GM21526 (cell line): ENCODE data around the gene BCL2L15.
A peak's percentile ranks its signal among the peaks of the same experiment; 100 is the strongest.
"Not testable (repeated sequence)": the region's sequence is repeated elsewhere in the genome, so short reads cannot be mapped to it uniquely, and the experiment has no call there.

Experiments
- ATAC-seq: cut with Tn5 transposase; IDR thresholded peaks from one replicate; pipeline ENCODE4 v1.9.1; 2021; ENCODE audit warnings: moderate library complexity; ENCODE audit not compliant: unreplicated experiment, low FRiP score

Gene BCL2L15

GRCh38 chr1:113874012-113874879, 13.1 kb downstream of the BCL2L15 start:
- ATAC-seq: no peak

DNA sequence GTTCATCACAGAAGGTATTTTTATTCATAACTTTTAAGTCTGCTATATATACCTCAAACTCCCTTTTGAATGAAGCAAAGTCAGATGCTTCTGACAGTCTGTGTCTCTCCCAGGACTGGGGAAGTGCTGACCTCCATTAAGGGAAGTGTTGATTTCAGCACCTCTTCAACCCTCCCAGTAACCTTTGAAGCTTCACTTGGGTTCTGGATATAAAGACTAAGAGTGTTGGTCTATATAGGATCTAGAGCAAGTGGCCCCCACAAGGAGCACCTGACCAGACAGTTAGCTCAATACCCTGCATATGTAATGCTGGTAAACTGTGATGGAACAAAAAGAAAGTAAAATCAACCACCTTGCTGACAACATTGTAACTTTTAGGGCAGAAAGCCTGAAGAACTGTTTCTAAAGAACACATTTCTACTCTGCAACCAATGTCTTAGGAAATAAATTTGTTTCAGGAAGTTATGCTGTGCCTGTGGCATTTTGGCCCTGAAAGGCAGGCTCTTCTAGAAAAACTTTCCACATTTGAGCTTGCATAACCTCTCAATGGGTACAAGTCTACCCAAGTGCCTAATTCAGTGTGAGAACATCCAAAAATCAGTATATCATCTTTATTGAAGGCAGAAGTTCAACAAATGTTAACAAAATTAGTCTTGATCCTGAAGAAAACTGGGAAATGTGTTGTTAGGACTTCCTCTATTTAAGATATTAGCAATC, 15.0 kb downstream of the BCL2L15 start:
- ATAC-seq: no peak

- ATAC-seq: peak; percentile 87
These were observed 15.7 kb downstream of the BCL2L15 start, which contains the start of gene PTPN22 for GRCh38 chr1:113871597-113872113. Gene PTPN22, minus strand, starts transcription at chr1:113871712.

DNA sequence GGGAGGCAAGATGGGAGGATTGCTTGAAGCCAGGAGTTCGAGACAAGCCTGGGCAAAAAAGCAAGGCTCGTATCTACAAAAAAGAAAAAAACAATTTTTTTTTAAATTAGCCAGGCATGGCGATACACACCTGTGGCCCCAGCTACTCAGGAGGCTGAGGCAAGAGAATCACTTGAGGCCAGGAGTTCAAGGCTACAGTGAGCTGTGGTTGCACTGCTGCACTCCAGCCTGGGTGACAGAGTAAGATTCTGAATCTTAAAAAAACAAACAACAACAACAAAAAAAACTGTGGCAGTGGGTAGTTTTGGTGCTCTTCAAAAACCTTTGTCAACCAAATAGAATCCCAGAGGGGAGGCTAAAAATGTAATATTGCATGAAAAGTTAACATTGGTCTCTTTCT, 16.6 kb downstream of the BCL2L15 start:
- no peak for ATAC-seq

DNA sequence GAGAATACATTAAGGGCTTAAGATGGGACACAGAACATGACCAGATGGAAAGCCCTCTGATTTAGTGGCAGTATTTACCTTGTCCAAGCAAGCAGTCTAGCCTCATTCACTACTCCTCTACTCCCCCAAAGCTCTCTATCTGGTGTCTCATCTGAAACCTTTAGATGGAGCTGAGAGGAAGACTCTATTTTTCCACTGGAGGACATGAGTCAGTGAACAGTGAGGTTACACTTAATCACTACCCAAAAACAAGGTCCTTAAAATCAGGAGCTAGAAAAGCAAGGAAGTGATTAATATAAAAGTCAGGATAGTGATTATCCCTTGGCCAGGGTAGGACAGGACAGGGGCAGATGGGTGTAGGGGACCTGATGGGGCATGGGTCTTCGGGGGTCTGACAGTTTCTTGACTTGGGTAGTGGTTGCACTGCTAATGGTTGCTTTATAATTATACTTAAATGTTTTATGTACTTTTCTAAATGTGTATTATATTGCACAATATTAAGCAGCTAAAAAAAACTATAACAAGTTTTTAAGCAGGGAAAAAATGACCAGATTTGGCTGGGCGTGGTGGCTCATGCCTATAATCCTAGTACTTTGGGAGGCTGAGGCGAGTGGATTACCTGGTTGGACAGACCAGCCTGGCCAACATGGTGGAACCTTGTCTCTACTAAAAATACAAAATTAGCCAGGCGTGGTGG, 18.8 kb downstream of the BCL2L15 start:
- ATAC-seq: no peak

DNA sequence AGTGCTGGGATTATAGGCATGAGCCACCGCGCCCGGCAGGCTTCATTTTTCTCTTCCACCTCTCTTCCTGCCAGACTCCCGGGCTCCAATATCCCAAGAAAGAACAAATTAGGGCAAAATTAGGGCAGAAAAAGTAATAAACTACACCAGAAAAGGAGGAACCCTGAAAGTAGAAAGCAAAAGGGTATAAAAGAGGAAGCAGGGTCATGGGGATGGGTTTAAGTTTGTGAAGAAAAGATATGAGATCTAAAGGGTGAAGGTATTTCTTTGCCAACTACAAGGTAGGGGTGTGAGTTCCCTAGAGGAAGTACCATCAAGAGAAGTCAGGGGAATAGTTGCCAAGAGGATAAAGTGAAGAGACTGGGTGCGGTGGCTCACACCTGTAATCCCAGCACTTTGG, 25.7 kb downstream of the BCL2L15 start:
- no peak for ATAC-seq

DNA sequence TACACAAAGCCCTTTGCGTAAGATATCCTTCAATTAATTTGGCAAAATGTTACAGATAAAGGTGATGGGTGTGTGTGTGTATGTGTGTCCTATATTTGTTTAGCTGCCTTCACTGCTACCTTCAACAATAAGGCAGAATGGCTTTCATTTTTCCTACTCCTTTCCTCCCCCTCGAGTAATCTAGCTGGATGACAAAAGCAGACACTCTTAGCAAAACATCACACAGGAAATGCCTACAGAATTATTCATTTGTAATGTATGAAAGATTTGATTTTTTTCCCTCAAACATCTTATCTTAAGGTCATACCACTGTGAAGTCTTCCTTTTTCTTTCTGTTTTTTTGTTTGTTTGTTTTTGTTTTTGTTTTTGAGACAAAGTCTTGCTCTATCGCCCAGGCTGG, 26.5 kb downstream of the BCL2L15 start:
- no peak for ATAC-seq

DNA sequence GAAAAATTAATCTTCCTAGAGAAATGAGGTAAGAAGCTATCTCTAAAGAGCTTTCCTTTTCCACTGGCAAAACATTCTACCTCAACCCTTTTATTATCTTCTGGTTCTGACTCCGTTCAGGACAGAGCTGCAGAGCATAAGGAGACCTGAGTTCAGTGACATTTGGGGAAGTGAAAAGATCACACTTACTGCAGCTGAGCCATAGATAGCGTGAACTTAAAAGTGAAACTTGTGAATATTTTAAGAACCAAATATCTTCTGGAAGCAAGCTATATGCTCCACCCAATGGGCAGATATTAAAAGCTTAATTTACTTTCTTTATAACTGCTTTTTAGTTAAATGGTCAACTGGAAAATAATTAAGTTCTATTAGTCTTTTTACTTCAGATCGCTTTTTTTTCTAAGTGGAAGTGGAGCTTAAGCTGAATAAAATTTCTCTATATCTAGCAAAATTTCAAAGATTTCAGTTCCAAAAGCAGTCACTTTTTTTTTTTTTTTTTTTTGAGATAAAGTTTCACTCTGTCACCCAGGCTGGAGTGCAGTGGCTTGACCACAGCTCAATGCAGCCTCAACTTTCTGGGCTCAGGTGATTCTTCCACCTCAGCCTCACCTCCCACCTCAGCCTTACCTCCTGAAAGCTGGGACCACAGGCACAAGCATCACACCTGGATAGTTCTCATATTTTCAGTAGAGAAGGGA, 27.8 kb downstream of the BCL2L15 start:
- ATAC-seq: peak; percentile 87

- no peak for ATAC-seq
These were observed 28.4 kb downstream of the BCL2L15 start for GRCh38 chr1:113858982-113859381.

- no peak for ATAC-seq
These were observed 29.0 kb downstream of the BCL2L15 start for GRCh38 chr1:113858418-113858817.

GRCh38 chr1:113857776-113858175, 29.6 kb downstream of the BCL2L15 start:
- no peak for ATAC-seq

DNA sequence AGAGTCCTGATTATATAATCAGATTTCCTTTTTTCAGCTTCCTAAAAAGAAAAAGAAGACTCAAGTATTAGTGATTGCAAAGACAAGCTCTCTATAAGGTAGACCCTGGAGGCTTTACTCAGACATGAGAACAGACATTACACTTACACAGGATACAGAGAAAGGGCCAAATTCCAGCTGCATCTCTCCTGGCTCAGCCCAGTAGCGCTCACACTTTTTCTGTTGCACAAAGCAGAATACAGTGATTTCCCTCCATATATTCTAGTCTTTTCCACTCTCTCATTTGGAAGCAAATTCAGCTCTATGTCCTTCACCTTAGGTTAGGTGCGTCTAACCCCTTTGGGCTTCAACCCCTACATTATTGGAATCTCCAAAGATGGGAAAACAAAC, 31.0 kb downstream of the BCL2L15 start:
- ATAC-seq: no peak

- no peak for ATAC-seq
These were observed 31.6 kb downstream of the BCL2L15 start for GRCh38 chr1:113855630-113856400.

GRCh38 chr1:113854234-113854633, 33.1 kb downstream of the BCL2L15 start:
- ATAC-seq: no peak

- ATAC-seq: not testable (repeated sequence)
These were observed 34.7 kb downstream of the BCL2L15 start for GRCh38 chr1:113852694-113853093.

DNA sequence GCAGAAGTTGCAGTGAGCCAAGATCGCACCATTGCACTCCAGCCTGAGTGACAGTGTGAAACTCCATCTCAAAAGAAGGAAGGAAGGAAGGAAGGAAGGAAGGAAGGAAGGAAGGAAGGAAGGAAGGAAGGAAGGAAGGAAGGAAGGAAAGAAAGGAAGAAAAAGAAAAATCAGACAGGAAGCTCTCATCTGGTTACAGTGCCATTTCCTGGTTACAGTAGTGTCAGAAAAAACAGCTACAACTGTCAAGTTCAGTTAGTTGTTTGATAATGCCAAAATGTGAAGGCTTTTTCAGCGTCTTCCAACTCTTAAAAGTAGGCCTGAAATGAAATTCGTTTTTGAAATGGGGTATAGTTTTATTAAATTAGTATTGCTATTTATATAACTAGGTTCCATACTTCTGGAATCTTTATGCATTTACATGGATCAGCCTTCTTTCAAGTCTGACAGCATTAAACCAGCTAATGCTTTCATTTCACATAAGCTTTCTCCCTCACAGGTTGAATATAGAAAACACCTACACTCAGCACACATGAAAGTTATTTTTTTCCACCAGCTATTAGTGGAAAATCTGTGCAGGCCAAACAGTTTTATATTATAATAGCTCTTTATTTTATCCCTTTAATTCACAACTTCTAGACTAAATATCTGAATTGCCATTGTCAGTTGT, 37.1 kb downstream of the BCL2L15 start:
- no peak for ATAC-seq

GRCh38 chr1:113849072-113849471, 38.3 kb downstream of the BCL2L15 start:
- no peak for ATAC-seq

- no peak for ATAC-seq
These were observed 40.9 kb downstream of the BCL2L15 start for GRCh38 chr1:113846391-113847035.

DNA sequence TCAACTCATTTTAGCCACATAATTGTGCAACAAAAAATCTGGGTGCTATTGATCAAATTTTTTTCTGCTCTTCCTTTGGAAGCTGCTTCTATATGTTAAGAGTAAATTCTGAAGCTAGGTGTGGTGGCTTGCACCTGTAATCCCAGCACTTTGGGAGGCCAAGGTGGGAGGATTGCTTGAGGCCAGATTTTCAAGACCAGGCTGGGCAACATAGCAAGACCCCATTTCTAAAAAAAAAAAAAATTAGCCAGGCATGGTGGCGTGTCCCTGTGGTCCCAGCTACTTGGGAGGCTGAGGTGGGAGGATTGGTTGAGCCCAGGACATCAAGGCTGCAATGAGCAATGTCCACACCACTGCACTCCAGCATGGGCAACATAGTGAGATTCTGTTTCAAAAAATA, 50.8 kb downstream of the BCL2L15 start:
- no peak for ATAC-seq
